OCI-LY3 (cell line): ENCODE measurements around the gene GRIK1.

Experiments
- H2AFZ ChIP-seq: fragments of 200-600, 300-600 bp; shearing (Covaris generic); 2 replicates; pipeline ENCODE4 v1.6.0; 2014; ENCODE audit warnings: antibody characterized with exemption, low read depth, low read length
- H3K27ac ChIP-seq: fragments of 200-600, 300-600 bp; sonication (generic); 2 replicates; pipeline ENCODE4 v1.5.1; 2014; ENCODE audit warnings: mild to moderate bottlenecking, low read length, moderate library complexity, mixed read lengths
- H3K27me3 ChIP-seq: fragments of 200-600, 300-600 bp; sonication (generic); 2 replicates; pipeline ENCODE4 v1.6.1; 2014; ENCODE audit warnings: low read depth, low read length, mixed read lengths
- H3K36me3 ChIP-seq: fragments of 200-600, 300-600 bp; sonication (generic); replicated peaks from 2 replicates; pipeline ENCODE3; 2014; ENCODE audit warnings: low read depth, low read length, mixed read lengths
- H3K4me1 ChIP-seq: fragments of 300-600, 200-600 bp; sonication (generic); 2 replicates; pipeline ENCODE4 v1.6.1; 2014; ENCODE audit warnings: low read length, mixed read lengths
- H3K4me2 ChIP-seq: fragments of 200-600, 300-600 bp; sonication (generic); 2 replicates; pipeline ENCODE4 v1.6.1; 2014; ENCODE audit warnings: low read length, mixed read lengths
- H3K4me3 ChIP-seq: fragments of 300-600, 200-600 bp; sonication (generic); 2 replicates; pipeline ENCODE4 v1.5.1; 2014; ENCODE audit warnings: antibody characterized with exemption, mild to moderate bottlenecking, low read length, moderate library complexity
- H3K79me2 ChIP-seq: fragments of 300-600, 200-600 bp; shearing (Covaris generic); 2 replicates; pipeline ENCODE4 v1.6.1; 2014; ENCODE audit warnings: mild to moderate bottlenecking, low read length, mixed read lengths
- H3K9ac ChIP-seq: fragments of 300-600, 200-600 bp; shearing (Covaris generic); 2 replicates; pipeline ENCODE4 v1.6.0; 2014; ENCODE audit warnings: mild to moderate bottlenecking, low read length, moderate library complexity
- H3K9me3 ChIP-seq: fragments of 200-600, 300-600 bp; shearing (Covaris generic); 2 replicates; pipeline ENCODE4 v1.6.1; 2014; ENCODE audit warnings: low read length, mixed read lengths; ENCODE audit not compliant: insufficient read depth
- H4K20me1 ChIP-seq: fragments of 200-600, 300-600 bp; sonication (generic); 2 replicates; pipeline ENCODE4 v1.6.1; 2016; ENCODE audit warnings: low read length, mixed read lengths; ENCODE audit not compliant: insufficient read depth
- CTCF ChIP-seq: fragments of 200-600, 300-600 bp; sonication (generic); IDR thresholded peaks from 2 replicates; pipeline ENCODE4 v1.5.1; 2014; ENCODE audit warnings: antibody characterized with exemption, low read length, low read depth
- EZH2phosphoT487 ChIP-seq: fragments of 200-600 bp; shearing (Covaris generic); IDR thresholded peaks from 2 replicates; pipeline ENCODE4 v1.6.1; 2018; ENCODE audit warnings: antibody characterized with exemption, mixed run types, low read depth

The GRIK1 gene

DNA sequence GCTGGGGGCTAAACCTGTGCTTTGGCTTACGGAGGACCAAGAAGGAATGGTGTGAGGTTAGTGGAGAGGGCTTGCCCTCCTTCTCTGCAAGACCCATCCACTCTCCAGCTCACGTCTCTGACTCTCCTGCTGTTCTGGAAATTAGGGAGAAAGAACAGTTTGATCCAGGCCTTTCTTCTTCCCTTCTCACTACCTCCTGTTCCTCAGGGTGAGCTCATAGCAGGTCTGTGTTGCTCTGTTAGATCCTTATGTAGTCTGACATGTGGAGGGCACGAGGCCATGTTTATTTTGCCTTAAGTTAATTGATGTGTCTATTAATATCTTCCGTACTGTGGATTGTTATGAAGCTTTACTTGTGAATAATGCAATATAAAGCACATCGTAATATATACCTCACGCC lies 315.0 kb downstream of the GRIK1 start:
- H3K4me3 ChIP-seq, result no peak overlapping the region
- no peak overlapping the region for H3K4me2 ChIP-seq
- no peaks in the 10 kb centered on the region for H3K27me3 ChIP-seq
- H3K27ac ChIP-seq, result no peak overlapping the region
- no peak overlapping the region for H3K9ac ChIP-seq
- H3K79me2 ChIP-seq, result no peaks in the 10 kb centered on the region
- peaks cover 5% of the 10 kb centered on the region; the same call in 1 of the 2 replicates for H3K9me3 ChIP-seq
- no peak overlapping the region for H2AFZ ChIP-seq
- H3K36me3 ChIP-seq, result no peaks in the 10 kb centered on the region
- no peaks in the 10 kb centered on the region for H4K20me1 ChIP-seq
- TF ChIP-seq CTCF (no peak), EZH2phosphoT487 (no peak)
- H3K4me1 ChIP-seq, result peaks cover 28% of the 10 kb centered on the region

DNA sequence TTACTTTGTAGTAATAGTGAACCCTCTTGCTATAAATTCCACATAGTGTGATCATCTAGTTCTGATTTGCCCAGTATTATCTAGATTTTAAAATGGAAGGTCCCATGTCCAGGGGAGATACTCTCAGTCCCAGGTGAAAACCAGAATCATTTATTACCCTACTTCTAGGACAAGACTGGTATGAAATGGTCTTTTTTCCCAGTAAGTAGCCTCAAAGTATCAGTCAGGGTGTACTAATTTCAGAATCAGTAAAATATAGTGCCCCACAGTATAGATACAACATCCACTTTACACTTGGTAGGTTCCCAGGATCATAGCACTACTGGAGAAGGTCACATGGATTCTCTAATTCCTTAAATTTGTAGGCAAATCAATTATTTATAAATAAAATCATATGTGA lies 318.3 kb downstream of the GRIK1 start:
- H2AFZ ChIP-seq, result no peak overlapping the region

GRCh38 chr21:29616209-29616751 lies 323.5 kb downstream of the GRIK1 start:
- no peak overlapping the region for H3K27ac ChIP-seq
- no peak overlapping the region for H3K4me2 ChIP-seq
- no peak overlapping the region for H2AFZ ChIP-seq

More for the DNA sequence above, 318.3 kb downstream of the GRIK1 start:
- TF ChIP-seq EZH2phosphoT487 (no peak), CTCF (no peak)
- no peaks in the 10 kb centered on the region for H3K36me3 ChIP-seq
- H3K79me2 ChIP-seq, result no peaks in the 10 kb centered on the region
- H3K9ac ChIP-seq, result no peak overlapping the region
- H3K27me3 ChIP-seq, result no peaks in the 10 kb centered on the region
- H3K27ac ChIP-seq, result no peak overlapping the region
- H3K4me2 ChIP-seq, result no peak overlapping the region
- peaks cover 5% of the 10 kb centered on the region; the same call in 1 of the 2 replicates for H3K9me3 ChIP-seq
- H3K4me1 ChIP-seq, result peaks cover 18% of the 10 kb centered on the region
- H3K4me3 ChIP-seq, result no peak overlapping the region
- H4K20me1 ChIP-seq, result no peaks in the 10 kb centered on the region

GRCh38 chr21:29613877-29614276 lies 325.9 kb downstream of the GRIK1 start:
- H3K27me3 ChIP-seq, result no peaks in the 10 kb centered on the region

More at GRCh38 chr21:29616209-29616751, 323.5 kb downstream of the GRIK1 start:
- Histone ChIP-seq H3K27me3 (no peaks in the 10 kb centered on the region), H4K20me1 (no peaks in the 10 kb centered on the region), H3K36me3 (no peaks in the 10 kb centered on the region), H3K79me2 (no peaks in the 10 kb centered on the region), H3K9me3 (no peaks in the 10 kb centered on the region), H3K4me1 (no peaks in the 10 kb centered on the region), H3K4me3 (no peak overlapping the region), H3K9ac (no peak overlapping the region)
- no peak for TF ChIP-seq EZH2phosphoT487
- no peak for TF ChIP-seq CTCF

More at GRCh38 chr21:29613877-29614276, 325.9 kb downstream of the GRIK1 start:
- H4K20me1 ChIP-seq, result no peaks in the 10 kb centered on the region
- TF ChIP-seq EZH2phosphoT487, result no peak
- no peak for TF ChIP-seq CTCF
- H3K9me3 ChIP-seq, result no peaks in the 10 kb centered on the region
- H2AFZ ChIP-seq, result no peak overlapping the region
- no peaks in the 10 kb centered on the region for H3K36me3 ChIP-seq
- H3K27ac ChIP-seq, result no peak overlapping the region
- H3K4me2 ChIP-seq, result no peak overlapping the region
- no peaks in the 10 kb centered on the region for H3K79me2 ChIP-seq
- H3K4me1 ChIP-seq, result no peaks in the 10 kb centered on the region
- no peak overlapping the region for H3K4me3 ChIP-seq
- H3K9ac ChIP-seq, result no peak overlapping the region
